AG04449 (cell line): ENCODE data around the gene PRPF39.

Experiments used
- CTCF ChIA-PET: fragments of 350-600 bp; formaldehyde crosslinking; extraction: SDS; loops from one replicate; lab custom pipeline; 2021; ENCODE audit warnings: antibody characterized with exemption; lab: Yijun Ruan, JAX
- POLR2A ChIA-PET: fragments of 400-600, 350-600 bp; formaldehyde crosslinking; extraction: SDS; loops from one replicate; lab custom pipeline; 2020; ENCODE audit warnings: antibody characterized with exemption, inconsistent platforms; lab: Yijun Ruan, JAX
- DNase-seq: peaks from one replicate; pipeline ENCODE4 v3.0.0-alpha.2; 2010; ENCODE audit warnings: low read depth, low spot score
- H3K4me3 ChIP-seq: 2 replicates; pipeline ENCODE4 v1.5.1; 2011; ENCODE audit warnings: low read depth, mild to moderate bottlenecking, control low read depth, low read length
- CTCF ChIP-seq: IDR thresholded peaks from one replicate; pipeline ENCODE4 v1.5.1; 2011; ENCODE audit warnings: mild to moderate bottlenecking, moderate library complexity, low read length, control low read depth, inconsistent platforms; ENCODE audit not compliant: insufficient read depth; ENCODE audit errors: missing control alignments

The PRPF39 gene

DNA sequence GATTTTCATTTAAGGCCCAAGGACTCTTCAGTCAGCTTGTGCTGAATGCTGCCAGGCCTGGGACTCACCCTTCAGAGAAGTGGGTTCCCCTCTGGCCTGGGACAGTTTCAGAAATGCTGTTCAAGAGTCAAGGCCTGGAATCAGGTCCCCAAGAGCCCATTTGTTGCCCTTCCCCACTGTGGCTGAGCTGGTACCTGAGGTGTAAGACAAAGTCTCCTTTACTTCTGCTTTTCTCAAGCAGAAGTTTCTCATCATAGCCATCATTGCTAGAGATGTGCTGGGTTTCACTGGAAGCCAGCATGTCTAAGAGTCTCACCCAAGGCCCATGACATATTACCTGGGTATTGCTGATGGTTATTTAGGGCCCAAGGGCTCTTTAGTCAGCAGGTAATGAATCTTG lies 60.7 kb downstream of the PRPF39 start:
- POLR2A ChIA-PET: no interaction called here

GRCh38 chr14:45145214-45145613 lies 61.3 kb downstream of the PRPF39 start:
- POLR2A ChIA-PET: no interaction called here
- CTCF ChIA-PET: no interaction called here
- H3K4me3 ChIP-seq: no peak overlapping the region
- TF ChIP-seq CTCF: no peak
- DNase-seq: no peak

More for the DNA sequence above, 60.7 kb downstream of the PRPF39 start:
- CTCF ChIA-PET: no interaction called here
- no peak for TF ChIP-seq CTCF
- no peak for DNase-seq
- no peak overlapping the region for H3K4me3 ChIP-seq

DNA sequence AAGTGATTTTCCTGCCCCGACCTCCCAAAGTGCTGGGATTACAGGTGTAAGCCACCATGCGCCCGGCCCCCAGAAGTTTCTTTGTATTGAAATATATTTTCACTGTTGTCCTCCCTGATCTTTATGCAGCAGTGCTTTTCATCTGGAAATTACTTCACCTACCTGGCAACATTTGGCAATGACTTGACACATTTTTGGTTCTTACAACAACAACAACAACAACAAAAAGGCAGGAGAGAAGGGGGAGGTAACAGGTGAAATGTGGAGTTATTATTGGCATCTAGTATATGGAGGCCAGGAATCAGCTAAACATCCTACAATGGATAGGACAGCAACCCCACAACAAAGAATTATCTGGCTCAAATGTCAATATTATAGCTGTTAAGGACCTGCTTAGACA lies 65.7 kb downstream of the PRPF39 start:
- ChIA-PET CTCF (interaction anchor here (1.5 to 1.8 kb wide), 2 partner anchors 13 to 104 kb away, joined by 3 to 6 read pairs; partner anchors contain the start of gene MIS18BP1), POLR2A (no interaction called here)
- no peak for TF ChIP-seq CTCF
- no peak overlapping the region for H3K4me3 ChIP-seq
- DNase-seq: no peak

- H3K4me3 ChIP-seq: no peak overlapping the region
- DNase-seq: no peak
- no peak for TF ChIP-seq CTCF
- CTCF ChIA-PET: interaction anchor here (1.5 to 1.8 kb wide), 2 partner anchors 14 to 103 kb away, joined by 3 to 6 read pairs; partner anchors contain the start of gene MIS18BP1
- POLR2A ChIA-PET: no interaction called here
These were observed 66.5 kb downstream of the PRPF39 start for GRCh38 chr14:45150386-45150890.

DNA sequence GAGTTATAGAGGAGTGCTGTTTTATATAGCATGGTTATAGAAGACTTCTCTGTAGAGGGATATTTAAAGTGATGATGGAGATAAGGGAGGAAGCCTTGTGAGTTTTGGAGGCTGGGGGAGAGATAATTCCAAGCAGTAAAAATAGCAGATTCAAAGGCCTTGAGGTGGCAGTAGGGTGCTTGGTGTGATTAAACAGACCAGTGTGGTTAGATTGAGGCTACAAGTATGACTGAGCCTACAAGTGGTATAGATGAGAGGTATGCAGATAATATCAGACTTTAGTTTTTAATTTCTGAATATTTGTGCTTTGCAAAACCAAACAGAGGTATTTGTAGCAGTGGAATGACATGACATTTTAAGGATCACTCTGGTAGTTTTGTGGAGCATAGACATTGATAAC lies 72.2 kb downstream of the PRPF39 start:
- TF ChIP-seq CTCF: no peak
- POLR2A ChIA-PET: no interaction called here
- DNase-seq: no peak
- CTCF ChIA-PET: interaction anchor here (1.2 to 3.6 kb wide), 2 partner anchors 112 to 113 kb away, joined by 5 to 19 read pairs; no protein-coding TSS in a partner anchor
- H3K4me3 ChIP-seq: no peak overlapping the region
